DOHH2 (cell line): ENCODE measurements around the gene C11orf52.

ENCODE experiments used
- CTCF ChIP-seq: fragments of 200-600 bp; sonication (generic); IDR thresholded peaks from one replicate; pipeline ENCODE4 v1.5.1; 2014; ENCODE audit warnings: antibody characterized with exemption, mild to moderate bottlenecking, low read depth, low read length; ENCODE audit not compliant: poor library complexity, severe bottlenecking
- EZH2phosphoT487 ChIP-seq: fragments of 200-600 bp; sonication (generic); IDR thresholded peaks from 2 replicates; pipeline ENCODE4 v1.6.1; 2017; ENCODE audit warnings: borderline replicate concordance, mild to moderate bottlenecking, antibody characterized with exemption, low read length, moderate library complexity, mixed read lengths

DNA sequence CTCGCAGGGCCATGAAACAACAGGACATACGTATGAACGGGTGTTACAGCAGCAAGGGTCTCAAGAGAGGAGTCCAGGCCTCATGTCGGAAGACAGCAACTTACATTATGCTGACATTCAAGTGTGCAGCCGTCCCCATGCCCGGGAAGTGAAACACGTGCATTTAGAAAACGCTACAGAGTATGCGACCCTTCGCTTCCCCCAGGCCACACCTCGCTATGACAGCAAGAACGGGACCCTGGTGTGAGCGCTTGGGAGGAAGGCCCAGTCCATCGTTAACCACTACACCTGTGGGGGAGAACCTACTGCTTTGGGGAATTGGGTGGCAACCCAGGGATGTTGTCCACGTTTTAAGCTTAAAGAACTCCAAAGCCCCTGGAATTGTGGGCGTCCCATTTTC is 7.2 kb downstream of the C11orf52 start:
- no peak for TF ChIP-seq CTCF
- no peak for TF ChIP-seq EZH2phosphoT487
